HG03025 (cell line): ENCODE results near the gene AARS1.
"Not testable (repeated sequence)": the region's sequence is repeated elsewhere in the genome, so short reads cannot be mapped to it uniquely, and the experiment has no call there.

ENCODE experiments used
- ATAC-seq: cut with Tn5 transposase; IDR thresholded peaks from one replicate; pipeline ENCODE4 v1.9.1; 2021; ENCODE audit warnings: mild to moderate bottlenecking, moderate library complexity; ENCODE audit not compliant: unreplicated experiment, low FRiP score

The AARS1 gene

DNA sequence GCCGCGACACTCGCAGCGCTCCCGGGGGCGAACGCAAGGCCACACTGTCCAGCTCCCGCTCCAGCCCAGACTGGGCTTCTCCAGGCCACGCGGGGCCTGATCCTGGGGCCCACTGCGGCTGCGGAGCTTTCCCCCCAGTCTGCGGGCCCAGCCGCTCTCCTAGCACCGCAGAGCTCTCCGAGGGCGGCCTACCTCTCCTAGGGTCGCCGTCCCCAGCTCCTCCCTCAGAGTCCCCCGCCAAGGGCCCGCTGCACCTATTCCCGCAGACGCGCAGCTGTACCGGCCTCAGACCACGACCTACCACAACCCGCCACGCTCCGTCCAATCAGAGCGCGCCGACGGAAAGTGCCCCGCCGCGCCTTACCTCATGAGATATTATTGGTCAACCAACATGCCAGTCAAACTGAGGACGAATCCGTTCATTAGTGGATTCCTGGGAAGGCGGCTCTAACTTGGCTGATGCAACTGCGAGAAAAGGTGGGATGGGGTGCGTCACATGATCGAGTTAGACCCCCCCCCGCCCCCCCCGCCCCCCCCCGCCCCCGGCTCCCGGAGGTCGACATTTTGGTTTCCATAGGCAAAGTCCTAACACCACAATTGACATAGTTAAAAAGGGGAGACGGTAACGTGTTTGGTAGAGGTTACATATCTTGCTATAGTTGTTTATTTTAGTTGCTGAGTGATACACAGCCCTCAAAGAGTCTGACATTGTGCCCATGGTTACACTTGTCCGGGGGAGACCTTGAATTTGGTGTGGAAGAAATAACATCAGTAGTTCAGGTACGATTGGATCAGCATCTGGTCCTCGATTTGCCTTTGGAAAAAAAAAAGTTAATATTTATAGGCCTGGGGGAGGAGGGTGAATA is at the start of gene AARS1:
TSS of gene AARS1 (minus strand) at position 278 of the 866 bp plus-strand sequence. CDS start 6,743 bp downstream, outside the sequence.
- ATAC-seq: peak; percentile 91

DNA sequence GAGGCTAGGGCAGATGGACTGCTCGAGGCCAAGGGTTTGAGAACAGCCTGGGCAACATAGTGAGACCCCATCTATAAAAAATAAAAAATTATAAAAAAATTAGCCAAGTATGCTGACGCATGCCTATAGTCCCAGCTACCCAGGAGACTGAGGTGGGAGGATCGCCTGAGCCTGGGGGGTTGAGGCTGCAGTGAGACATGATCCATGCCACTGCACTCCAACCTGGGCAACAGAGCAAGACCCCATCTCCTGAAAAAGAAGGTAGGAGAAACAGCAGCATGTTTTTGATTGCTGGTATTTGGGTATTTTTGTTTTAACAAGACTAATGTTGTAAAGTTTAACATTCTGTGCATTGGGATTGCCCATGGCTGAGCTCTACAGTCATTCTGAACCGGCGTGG is 48.5 kb upstream of the AARS1 start:
- ATAC-seq: no peak

DNA sequence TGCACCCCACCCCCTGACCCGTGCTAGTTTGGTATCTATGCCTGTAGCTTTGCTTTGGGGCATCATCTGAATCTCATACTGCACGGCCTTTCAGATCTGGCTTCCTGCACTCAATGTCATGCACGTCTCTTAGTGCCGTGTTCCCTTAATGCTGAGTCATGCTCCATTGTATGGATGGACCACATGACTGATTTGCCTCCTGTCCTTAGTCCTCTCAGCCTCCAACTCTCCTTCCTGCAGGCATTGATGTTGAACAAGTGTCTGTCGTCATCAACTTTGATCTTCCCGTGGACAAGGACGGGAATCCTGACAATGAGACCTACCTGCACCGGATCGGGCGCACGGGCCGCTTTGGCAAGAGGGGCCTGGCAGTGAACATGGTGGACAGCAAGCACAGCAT is 43.4 kb upstream of the AARS1 start:
- not testable (repeated sequence) for ATAC-seq

DNA sequence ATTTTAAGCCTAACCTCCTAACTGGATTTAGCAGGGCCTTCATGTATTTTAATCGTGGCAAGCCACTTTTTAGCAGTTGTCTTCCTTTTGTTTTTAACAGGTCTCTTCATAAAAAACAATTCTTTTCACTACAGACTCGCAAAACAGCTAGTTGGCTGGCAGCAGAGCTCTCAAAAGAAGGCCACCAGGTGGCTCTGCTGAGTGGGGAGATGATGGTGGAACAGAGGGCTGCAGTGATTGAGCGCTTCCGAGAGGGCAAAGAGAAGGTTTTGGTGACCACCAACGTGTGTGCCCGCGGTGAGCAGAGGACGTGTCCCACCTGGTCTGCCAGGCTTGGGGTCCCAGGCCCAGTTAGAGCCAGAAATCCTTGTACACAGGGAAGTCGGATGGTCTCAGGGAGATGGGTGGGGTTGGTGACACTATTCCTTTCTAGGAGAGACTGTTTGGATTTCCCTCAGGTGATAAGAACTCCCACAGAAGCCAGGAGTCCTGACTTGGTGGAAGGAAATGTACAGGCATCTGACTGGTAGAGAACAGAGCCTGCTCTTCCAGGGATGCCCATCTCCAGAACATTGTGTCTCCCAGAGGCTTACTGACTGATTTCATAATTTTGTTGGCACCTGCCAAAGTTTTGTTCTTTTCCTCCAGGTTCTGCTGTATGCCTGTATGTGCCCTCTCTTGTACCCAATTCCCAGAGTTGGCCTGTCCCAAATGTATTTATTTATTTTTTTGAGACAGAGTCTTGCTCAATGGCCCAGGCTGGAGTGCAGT is 42.5 kb upstream of the AARS1 start:
- ATAC-seq: no peak

DNA sequence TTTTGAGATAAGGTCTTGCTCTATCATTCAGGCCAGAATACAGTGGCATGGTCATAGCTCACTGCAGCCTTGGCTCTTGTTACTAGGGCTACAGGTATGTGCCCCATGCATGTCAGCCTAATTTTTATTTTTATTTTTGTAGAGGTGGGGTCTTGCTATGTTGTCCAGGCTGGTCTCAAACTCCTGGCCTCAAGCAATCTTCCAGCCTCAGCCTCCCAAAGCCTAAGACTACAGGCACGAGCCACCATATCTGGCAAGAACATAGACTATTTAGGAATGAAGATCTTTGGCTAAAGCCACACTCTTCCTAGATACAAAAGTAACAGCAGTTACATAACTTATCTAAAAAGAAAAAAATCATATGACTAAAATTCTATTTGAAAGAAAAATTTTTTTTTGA is 41.8 kb upstream of the AARS1 start:
- ATAC-seq: no peak

DNA sequence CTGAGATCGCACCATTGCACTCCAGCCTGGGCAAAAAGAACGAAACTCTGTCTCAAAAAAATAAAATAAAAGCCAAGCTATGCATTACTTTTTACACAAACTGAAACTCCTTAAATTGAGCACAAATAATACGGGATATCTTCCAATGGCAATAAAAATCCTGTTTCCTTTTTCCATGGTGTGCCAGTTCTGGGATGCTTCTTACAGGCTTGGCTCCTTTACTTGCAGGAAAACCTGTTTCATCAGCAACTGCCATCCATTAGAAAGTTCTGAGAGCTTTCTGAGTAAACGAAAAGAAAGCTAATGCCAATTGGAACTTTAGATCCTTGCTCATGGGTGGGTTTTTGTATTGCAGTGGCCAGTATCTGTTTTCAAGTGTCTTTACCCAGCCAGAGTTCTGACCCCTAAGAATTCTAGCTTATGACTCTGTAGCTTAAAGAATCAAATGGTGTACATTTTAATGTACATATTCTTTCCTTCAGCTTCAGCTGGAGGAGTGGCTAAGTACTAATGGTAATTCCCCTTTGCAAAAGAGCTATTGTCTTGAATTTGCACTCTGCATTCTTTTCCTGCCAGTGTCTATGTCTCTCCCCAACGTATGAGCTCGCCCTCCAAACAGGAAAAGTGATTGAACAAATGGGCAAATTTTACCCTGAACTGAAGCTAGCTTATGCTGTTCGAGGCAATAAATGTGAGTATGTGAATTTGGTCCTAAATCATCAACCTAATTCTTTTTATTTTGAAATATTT is 35.9 kb upstream of the AARS1 start:
- ATAC-seq: no peak

DNA sequence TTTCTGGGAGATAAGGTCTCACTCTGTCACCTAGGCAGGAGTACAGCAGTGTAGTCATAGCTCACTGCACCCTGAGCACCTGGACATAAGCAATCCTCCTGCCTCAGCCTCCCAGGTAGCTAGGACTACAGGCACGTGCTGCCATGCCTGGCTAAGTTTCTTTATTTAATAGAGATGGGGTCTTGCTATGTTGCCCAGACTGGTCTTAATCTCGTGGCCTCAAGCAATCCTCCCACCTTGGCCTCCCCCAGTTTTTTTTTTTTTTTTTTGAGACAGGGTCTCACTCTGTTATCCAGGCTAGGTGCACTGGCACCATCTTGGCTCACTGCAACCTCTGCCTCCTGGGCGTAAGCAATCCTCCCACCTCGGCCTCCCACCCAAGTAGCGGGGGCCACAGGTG is 30.8 kb upstream of the AARS1 start:
- ATAC-seq: no peak

DNA sequence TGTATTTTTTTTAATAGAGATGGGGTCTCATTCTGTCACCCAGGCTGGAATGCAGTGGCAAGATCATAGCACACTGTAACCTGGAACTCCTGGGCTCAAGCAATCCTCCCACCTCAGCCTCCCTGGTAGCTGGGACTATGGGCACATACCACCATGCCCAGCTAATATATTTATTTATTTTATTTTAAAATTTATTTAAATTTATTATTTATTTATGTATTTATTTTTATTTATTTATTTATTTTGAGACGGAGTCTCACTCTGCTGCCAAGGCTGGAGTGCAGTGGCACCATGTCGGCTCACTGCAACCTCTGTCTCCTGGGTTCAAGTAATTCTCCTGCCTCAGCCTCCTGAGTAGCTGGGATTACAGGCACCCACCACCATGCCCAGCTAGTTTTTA is 18.4 kb upstream of the AARS1 start:
- ATAC-seq: not testable (repeated sequence)

DNA sequence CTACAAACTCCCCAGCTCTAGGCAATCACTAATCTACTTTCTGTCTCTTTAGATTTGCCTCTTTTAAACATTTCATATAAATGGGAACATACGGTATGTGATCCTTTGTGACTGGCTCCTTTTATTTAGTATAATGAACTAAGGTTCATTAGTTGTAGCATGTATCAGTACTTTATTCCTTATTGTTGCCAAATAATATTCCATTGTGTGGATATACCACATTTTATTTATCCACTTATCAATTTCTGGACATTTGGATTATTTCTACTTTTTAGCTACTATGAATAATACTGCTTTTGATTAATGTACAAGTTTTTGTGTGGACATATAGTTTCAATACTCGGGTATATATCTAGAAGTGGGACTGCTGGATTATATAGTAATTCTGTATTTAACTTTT is 17.6 kb upstream of the AARS1 start:
- no peak for ATAC-seq

DNA sequence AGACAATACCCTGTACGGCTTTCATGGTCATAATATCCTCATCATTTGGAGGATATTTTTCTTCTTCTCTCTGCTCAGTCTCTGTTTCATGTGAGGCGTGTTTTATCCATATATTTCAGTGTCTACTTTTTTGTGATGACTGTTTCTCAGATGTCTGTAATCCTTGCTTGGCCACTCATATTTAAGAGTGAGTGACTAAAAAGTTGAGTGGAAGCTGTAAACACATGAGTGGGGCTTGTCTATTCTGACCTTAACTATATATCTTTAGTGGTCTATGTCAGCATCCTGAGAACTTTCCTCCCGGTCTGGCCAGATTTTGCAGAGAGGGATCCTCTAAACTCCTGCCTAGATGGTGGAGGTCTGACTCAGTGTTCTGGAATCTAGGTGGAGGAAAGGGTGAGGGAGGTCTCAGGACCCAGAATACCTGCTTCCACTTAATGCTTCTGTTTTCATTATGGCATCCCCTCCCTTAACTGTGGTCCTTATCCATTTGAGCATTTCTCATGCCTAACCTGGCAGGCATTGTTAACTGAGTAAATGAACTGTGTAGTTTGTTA is 15.7 kb upstream of the AARS1 start:
- no peak for ATAC-seq

DNA sequence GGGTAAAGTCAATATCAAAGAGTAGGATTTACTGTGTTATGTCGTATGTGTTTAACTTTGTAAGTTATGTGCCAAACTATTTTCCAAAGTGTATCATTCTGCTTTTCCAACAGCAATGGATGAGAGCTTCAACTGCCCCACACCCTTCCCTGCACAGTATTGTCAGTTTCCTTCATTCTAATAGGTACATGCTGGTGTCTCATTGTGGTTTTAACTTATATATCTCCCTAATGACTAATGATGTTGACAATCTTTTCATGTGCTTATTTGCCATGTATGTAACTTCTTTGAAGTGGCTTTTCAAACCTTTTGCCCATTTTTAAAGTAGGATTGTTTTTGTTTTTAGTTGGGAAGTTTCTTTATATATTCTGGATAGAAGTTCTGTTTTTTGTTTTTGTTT is 13.4 kb upstream of the AARS1 start:
- no peak for ATAC-seq

DNA sequence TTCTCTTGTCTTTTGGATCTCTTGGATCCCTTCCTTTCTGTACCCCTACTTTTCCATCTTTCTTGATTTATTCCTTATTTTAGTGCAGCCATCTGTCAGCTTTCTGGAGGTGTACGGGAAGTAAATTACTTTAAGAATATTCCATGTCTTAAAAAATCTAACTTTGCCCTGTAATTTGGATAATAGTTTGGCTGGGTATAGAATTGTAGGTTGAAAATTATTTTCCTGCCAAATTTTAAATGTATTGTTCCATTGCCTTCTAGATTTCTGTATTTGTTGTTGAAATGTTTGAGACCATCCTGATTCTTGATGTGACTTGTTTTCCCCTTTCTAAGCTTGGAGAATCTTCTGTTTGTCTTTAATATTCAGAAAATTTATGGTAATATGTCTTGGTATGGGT is 11.8 kb upstream of the AARS1 start:
- no peak for ATAC-seq

DNA sequence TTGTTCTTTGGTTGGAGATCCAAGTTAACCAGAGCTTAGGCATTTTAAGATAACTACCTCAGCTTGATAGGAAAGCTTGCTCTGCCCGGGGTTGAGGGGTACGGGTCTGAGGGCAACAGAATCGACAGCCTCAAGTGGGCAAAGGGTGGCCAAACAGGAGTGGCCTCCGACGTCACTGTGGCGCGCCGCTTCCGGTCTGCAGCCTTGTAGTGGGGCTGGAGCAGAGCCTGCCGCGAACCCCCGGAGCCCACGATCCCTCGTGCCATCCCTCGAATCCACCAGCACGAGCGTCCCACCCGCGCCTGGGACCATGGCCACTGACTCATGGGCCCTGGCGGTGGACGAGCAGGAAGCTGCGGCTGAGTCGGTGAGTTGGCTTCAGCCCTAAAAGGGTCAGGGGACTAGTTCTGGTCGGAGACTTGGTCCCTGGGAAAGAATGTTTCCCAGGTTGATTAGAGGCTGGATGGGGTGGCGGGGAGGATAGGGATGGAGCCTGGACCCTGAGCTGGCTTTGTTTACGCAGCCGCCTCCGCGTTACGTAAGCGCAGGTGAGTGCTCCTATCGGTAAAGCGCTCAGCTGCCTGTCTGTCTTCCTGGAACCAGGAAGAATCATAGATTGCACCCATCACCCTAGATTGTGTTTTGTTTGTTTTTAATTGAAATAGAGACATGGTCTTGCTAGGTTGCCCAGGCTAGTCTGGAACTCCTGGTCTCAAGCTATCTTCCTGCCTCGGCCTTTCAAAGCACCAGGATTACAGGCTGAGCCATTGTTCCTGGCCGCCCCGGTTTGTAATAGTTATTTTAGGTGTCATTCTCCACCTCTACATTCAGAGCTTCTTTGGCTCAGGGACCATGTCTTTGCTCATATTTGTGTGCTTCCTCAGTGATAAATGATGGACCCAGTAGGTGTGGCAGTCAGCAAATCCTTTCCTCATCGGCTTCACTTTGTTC is 10.0 kb upstream of the AARS1 start, which contains the start of gene DDX19B:
TSS of gene DDX19B (plus strand) at position 199 of the 951 bp plus-strand sequence. CDS start at position 311, 112 bp downstream.
- ATAC-seq: peak; percentile 60

DNA sequence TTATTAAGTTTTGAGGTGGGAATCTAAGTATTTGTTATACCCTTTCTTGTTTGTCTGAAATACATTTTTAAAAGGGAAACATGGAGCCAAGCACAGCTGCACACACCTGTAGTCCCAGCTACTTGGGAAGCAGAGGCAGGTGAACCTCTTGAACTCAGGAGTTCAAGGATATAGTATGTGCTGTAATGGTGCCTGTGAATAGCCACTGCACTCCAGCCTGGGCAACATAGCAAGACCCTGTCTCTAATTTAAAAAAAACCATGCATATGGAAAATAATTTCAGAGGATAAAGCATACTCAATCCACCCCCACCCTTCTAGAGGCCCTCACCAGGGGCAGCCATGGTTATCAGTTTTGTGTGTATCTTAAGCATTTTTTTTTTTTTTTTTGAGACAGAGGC is 6.3 kb upstream of the AARS1 start:
- ATAC-seq: no peak

DNA sequence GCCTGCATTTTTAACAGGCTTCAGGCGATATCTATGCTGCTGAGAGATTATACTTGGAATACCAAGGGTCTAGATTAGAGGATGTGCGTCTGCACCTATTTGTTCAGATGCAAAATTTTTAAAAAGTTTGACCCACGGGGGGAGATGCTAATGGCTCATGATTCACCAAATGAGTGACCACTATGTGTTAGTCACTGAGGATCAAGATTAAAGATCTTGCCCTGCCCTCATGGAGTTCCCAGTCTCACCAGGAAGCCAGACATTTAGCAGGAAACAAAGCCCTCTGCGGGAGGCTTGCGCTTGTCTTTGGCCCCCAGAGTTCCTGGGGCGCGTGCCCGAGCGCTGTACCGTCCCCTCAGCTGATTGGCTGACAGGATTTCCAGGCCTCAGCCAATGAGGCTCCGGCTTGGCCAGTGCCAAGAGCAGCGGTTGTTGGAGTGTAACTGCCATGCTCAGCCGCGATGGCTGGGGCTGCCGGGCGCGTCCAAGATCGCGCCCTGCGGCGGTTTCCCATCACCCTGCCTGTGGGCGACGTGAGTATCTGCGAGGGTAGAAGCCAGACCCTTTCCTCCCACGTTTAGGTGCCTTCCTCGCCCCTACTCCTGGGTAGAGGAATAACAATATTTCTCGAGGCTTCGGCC is 5.2 kb upstream of the AARS1 start:
- no peak for ATAC-seq

DNA sequence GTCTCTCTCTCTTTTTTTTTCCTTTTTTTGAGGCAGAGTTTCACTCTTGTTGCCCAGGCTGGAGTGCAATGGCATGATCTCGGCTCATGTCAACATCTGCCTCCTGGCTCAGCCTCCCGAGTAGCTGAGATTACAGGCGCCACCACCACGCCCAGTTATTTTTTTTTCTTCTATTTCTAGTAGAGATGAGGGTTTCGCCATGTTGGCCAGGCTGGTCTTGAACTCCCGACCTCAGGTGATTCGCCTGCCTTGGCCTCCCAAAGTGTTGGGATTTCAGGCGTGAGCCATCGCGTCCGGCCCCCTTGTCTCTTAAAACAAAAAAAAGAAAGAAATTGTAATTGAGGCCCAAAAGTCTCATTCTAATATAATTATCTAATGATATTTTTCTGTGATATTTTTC is 2.8 kb upstream of the AARS1 start:
- ATAC-seq: not testable (repeated sequence)

DNA sequence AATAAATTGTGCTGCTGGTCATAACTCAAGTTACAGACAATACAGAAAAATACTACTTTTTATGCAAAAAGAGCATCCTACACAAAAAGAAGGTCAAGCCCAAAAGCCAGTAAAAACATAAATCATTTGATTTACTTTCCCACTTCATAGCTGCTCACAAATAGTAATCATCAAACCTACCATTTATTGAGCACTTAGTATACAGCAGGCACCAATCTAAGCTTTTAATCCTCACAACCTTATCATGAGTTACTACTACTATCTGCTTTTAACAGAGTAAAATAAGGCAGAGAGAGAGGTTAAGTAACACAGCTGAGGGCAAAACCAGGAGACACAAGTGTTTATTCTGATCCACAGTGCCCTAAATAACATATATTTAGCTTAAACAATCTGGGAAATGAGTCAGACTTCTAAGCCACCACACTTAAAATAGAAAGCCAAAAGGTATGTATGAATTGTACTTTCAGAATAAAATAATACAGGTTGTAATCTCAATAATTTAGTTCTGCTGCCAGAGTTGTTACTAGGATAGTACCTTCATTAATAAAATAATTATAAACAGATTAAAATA is 1.7 kb upstream of the AARS1 start:
- no peak for ATAC-seq

DNA sequence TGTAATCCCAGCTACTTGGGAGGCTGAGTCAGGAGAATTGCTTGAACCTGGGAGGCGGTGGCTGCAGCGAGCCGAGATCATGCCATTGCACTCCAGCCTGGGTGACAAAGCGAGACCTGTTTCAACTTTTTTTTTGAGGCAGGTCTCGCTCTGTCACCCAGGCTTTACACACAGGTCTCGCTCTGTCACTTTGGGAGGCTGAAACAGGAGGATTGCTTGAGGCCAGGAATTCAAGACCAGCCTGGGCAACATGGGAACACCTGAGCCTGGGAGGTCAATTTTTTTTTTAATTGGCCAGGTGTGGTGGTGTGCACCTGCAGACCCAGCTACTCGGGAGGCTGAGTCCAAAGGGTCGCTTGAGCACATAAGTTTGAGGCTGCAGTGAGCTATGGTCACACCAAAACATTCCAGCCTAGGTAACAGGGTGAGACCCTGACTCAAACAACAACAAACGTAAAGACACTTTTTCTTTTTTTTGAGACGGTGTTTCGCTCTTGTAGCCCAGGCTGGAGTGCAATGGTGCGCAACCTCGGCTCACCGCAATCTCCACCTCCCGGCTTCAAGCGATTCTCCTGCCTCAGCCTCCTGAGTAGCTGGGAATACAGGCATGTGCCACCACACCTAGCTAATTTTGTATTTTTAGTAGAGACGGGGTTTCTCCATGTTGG is 1.9 kb downstream of the AARS1 start:
- ATAC-seq: not testable (repeated sequence)
